Measurements from ENCODE around the gene OR7A10.

GRCh38 chr19:14837391-14837790, 11.3 kb downstream of the OR7A10 start:
- TF ChIP-seq, protein P1, sequence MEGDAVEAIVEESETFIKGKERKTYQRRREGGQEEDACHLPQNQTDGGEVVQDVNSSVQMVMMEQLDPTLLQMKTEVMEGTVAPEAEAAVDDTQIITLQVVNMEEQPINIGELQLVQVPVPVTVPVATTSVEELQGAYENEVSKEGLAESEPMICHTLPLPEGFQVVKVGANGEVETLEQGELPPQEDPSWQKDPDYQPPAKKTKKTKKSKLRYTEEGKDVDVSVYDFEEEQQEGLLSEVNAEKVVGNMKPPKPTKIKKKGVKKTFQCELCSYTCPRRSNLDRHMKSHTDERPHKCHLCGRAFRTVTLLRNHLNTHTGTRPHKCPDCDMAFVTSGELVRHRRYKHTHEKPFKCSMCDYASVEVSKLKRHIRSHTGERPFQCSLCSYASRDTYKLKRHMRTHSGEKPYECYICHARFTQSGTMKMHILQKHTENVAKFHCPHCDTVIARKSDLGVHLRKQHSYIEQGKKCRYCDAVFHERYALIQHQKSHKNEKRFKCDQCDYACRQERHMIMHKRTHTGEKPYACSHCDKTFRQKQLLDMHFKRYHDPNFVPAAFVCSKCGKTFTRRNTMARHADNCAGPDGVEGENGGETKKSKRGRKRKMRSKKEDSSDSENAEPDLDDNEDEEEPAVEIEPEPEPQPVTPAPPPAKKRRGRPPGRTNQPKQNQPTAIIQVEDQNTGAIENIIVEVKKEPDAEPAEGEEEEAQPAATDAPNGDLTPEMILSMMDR (IDR thresholded peaks at IDR 0.05), result no peak
- no peak for TF ChIP-seq POLR2A (IDR thresholded peaks at IDR 0.05)
